Measurements from ENCODE around the gene SLC25A21.

DNA sequence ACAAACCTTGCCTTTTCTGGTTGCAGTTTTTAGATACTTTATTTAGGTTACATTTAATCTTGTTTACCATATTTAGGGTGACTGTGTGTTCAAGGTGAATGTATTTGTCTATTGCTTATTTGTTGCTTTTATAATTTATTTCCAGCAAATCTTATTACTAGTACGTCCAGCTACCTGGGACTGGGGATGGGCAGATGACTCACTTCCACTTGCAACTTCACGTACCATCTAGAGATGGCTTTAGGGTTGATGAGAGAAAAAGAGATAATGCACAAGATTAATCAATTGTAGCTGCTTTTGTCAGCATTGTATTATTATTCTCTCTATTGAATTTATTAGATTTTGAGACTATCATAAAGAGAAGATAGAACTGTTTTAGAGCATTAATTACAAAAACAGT is 30.4 kb upstream of the SLC25A21 start:
- TF ChIP-seq, protein P1, sequence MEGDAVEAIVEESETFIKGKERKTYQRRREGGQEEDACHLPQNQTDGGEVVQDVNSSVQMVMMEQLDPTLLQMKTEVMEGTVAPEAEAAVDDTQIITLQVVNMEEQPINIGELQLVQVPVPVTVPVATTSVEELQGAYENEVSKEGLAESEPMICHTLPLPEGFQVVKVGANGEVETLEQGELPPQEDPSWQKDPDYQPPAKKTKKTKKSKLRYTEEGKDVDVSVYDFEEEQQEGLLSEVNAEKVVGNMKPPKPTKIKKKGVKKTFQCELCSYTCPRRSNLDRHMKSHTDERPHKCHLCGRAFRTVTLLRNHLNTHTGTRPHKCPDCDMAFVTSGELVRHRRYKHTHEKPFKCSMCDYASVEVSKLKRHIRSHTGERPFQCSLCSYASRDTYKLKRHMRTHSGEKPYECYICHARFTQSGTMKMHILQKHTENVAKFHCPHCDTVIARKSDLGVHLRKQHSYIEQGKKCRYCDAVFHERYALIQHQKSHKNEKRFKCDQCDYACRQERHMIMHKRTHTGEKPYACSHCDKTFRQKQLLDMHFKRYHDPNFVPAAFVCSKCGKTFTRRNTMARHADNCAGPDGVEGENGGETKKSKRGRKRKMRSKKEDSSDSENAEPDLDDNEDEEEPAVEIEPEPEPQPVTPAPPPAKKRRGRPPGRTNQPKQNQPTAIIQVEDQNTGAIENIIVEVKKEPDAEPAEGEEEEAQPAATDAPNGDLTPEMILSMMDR (IDR thresholded peaks at IDR 0.05) = no peak
- no peak for TF ChIP-seq POLR2A (IDR thresholded peaks at IDR 0.05)
